Tibial nerve (tissue), 4 donors: ENCODE data around the gene FBXO44. TPM values are rescaled to one million over a fixed set of nuclear protein-coding genes. Genes with fewer than 3 reads are reported as not detected.

ENCODE experiments used
- DNase-seq, 2 donors: peaks; one replicate each; pipeline ENCODE4 v3.0.0-alpha.2; 2019; ENCODE audit warnings: low spot score in 2 of 2
- H3K27ac ChIP-seq, 4 donors: fragments of 200-600 bp; sonication (generic) in 3 of 4; one replicate each; pipeline ENCODE4 v1.5.1; 2017 to 2019; ENCODE audit warnings: mild to moderate bottlenecking in 1 of 4
- H3K27me3 ChIP-seq, 2 donors: fragments of 200-600 bp; sonication (generic) in 1 of 2; one replicate each; pipeline versions ENCODE4 v1.5.1 to v1.6.0; 2017 to 2019
- H3K36me3 ChIP-seq, 3 donors: fragments of 200-600 bp; sonication (generic); one replicate each; pipeline ENCODE4 v1.5.1; 2018 to 2019
- H3K4me1 ChIP-seq, 4 donors: fragments of 200-600 bp; sonication (generic) in 3 of 4; one replicate each; pipeline ENCODE4 v1.5.1; 2017 to 2019
- H3K4me3 ChIP-seq, 4 donors: fragments of 200-600 bp; sonication (generic) in 3 of 4; one replicate each; pipeline ENCODE4 v1.5.1; 2017 to 2019; ENCODE audit warnings: mild to moderate bottlenecking in 1 of 4, moderate library complexity in 1 of 4
- H3K9me3 ChIP-seq, 4 donors: fragments of 200-600 bp; sonication (generic) in 3 of 4; one replicate each; pipeline ENCODE4 v1.5.1; 2017 to 2019
- CTCF ChIP-seq, 5 experiments: fragments of 200-600 bp in 3 of 5; fragments of 450-650 bp in 2 of 5; sonication (generic) in 3 of 5; IDR thresholded peaks; one replicate each; pipeline ENCODE4 v1.5.1; 2016 to 2019; ENCODE audit warnings: antibody characterized with exemption in 5 of 5, mild to moderate bottlenecking in 3 of 5, moderate library complexity in 2 of 5
- EP300 ChIP-seq, 2 donors: sonication (generic); formaldehyde crosslinking; IDR thresholded peaks; one replicate each; pipeline ENCODE4 v1.6.1; 2017; ENCODE audit warnings: antibody characterized with exemption in 2 of 2, mild to moderate bottlenecking in 1 of 2
- POLR2A ChIP-seq, 2 donors: fragments of 450-650 bp; IDR thresholded peaks; one replicate each; pipeline ENCODE4 v1.6.1; 2017; ENCODE audit warnings: antibody characterized with exemption in 2 of 2, mild to moderate bottlenecking in 2 of 2, moderate library complexity in 2 of 2
- WGBS, 2 donors: methylation state at CpG; one replicate each; pipeline ENCODE4 v1.1.5; 2018; 5-methylcytosine and 5-hydroxymethylcytosine counted together
- total RNA-seq, 4 donors: library from RNA; depleted of rRNA; stranded (reverse); fragments of >200 nt; gene quantifications; one replicate each; pipeline ENCODE4 v1.1.0, GENCODE V29; 2016

Gene FBXO44
- total RNA-seq, 4 donors from 2014 or later, result 24.1 to 59.4 (median 35.7) TPM

GRCh38 chr1:11626551-11626950 is 28.1 kb upstream of the FBXO44 start:
- DNase-seq, result no peak
- no peaks in the 10 kb centered on the region for H3K9me3 ChIP-seq
- H3K27me3 ChIP-seq, result peaks cover 0 to 73% of the 10 kb centered on the region in 2 donors
- no peak overlapping the region for H3K27ac ChIP-seq
- no peaks in the 10 kb centered on the region for H3K4me1 ChIP-seq
- no peak for TF ChIP-seq CTCF (IDR thresholded peaks at IDR 0.05)
- TF ChIP-seq EP300 (IDR thresholded peaks at IDR 0.05), result no peak
- TF ChIP-seq POLR2A (IDR thresholded peaks at IDR 0.05), result no peak
- no peak overlapping the region for H3K4me3 ChIP-seq
- no peaks in the 10 kb centered on the region for H3K36me3 ChIP-seq
- WGBS, 2 donors, result 61 to 62% methylated on average over 3 of the region's 3 CpGs

- Histone ChIP-seq H3K9me3 (no peaks in the 10 kb centered on the region), H3K4me1 (no peaks in the 10 kb centered on the region), H3K4me3 (no peak overlapping the region), H3K27me3 (peaks cover 0 to 74% of the 10 kb centered on the region in 2 donors), H3K27ac (no peak overlapping the region), H3K36me3 (no peaks in the 10 kb centered on the region)
- DNase-seq, result no peak
- no peak for TF ChIP-seq EP300 (IDR thresholded peaks at IDR 0.05)
- TF ChIP-seq CTCF (IDR thresholded peaks at IDR 0.05), result no peak
- TF ChIP-seq POLR2A (IDR thresholded peaks at IDR 0.05), result no peak
- WGBS, 2 donors, result 88 to 89% methylated on average over 6 to 7 of the region's 7 CpGs
Observed at GRCh38 chr1:11628767-11629166, 25.9 kb upstream of the FBXO44 start.

GRCh38 chr1:11629184-11630016 is 25.3 kb upstream of the FBXO44 start:
- DNase-seq, result no peak
- H3K36me3 ChIP-seq, result no peaks in the 10 kb centered on the region
- 33 to 39% methylated on average over 15 of the region's 15 CpGs for WGBS, 2 donors
- peaks cover 0 to 71% of the 10 kb centered on the region in 2 donors for H3K27me3 ChIP-seq
- H3K9me3 ChIP-seq, result no peaks in the 10 kb centered on the region
- no peak overlapping the region for H3K27ac ChIP-seq
- TF ChIP-seq EP300 (IDR thresholded peaks at IDR 0.05) (no peak), CTCF (IDR thresholded peaks at IDR 0.05) (no peak), POLR2A (IDR thresholded peaks at IDR 0.05) (no peak)
- H3K4me3 ChIP-seq, result no peak overlapping the region
- no peaks in the 10 kb centered on the region for H3K4me1 ChIP-seq

GRCh38 chr1:11634365-11635192 is 20.1 kb upstream of the FBXO44 start:
- Histone ChIP-seq H3K4me1 (no peaks in the 10 kb centered on the region), H3K9me3 (no peaks in the 10 kb centered on the region), H3K27ac (no peak overlapping the region), H3K27me3 (peaks cover 0 to 50% of the 10 kb centered on the region in 2 donors), H3K36me3 (no peaks in the 10 kb centered on the region), H3K4me3 (no peak overlapping the region)
- 69 to 73% methylated on average over 11 of the region's 11 CpGs for WGBS, 2 donors
- no peak for DNase-seq
- TF ChIP-seq POLR2A (IDR thresholded peaks at IDR 0.05) (no peak), EP300 (IDR thresholded peaks at IDR 0.05) (no peak), CTCF (IDR thresholded peaks at IDR 0.05) (no peak)

- Histone ChIP-seq H3K4me1 (peaks cover 0 to 10% (median 0%) of the 10 kb centered on the region in 4 donors), H3K36me3 (no peaks in the 10 kb centered on the region), H3K27ac (no peak overlapping the region), H3K9me3 (no peaks in the 10 kb centered on the region), H3K27me3 (peaks cover 0 to 20% of the 10 kb centered on the region in 2 donors), H3K4me3 (no peak overlapping the region)
- 50 to 63% methylated on average over 5 of the region's 5 CpGs for WGBS, 2 donors
- DNase-seq, result no peak
- TF ChIP-seq EP300 (IDR thresholded peaks at IDR 0.05) (no peak), CTCF (IDR thresholded peaks at IDR 0.05) (no peak), POLR2A (IDR thresholded peaks at IDR 0.05) (no peak)
Observed at GRCh38 chr1:11638121-11638520, 16.6 kb upstream of the FBXO44 start.
